IPS-18a (cell line): ENCODE data around the gene PPP2R5A.
"Not testable (repeated sequence)": the region's sequence is repeated elsewhere in the genome, so short reads cannot be mapped to it uniquely, and the experiment has no call there.

Experiments
- H3K27ac ChIP-seq: one replicate; pipeline ENCODE4 v1.5.1; 2013; ENCODE audit warnings: low read length
- H3K27me3 ChIP-seq: one replicate; pipeline ENCODE4 v1.6.1; 2013; ENCODE audit warnings: mild to moderate bottlenecking, low read length; ENCODE audit not compliant: control insufficient read depth, insufficient read depth
- H3K36me3 ChIP-seq: one replicate; pipeline ENCODE4 v1.6.1; 2013; ENCODE audit warnings: low read depth, low read length; ENCODE audit not compliant: control insufficient read depth
- H3K4me1 ChIP-seq: one replicate; pipeline ENCODE4 v1.6.1; 2013; ENCODE audit warnings: low read depth, low read length; ENCODE audit not compliant: control insufficient read depth
- H3K4me3 ChIP-seq: one replicate; pipeline ENCODE4 v1.5.1; 2013; ENCODE audit warnings: low read length
- H3K9ac ChIP-seq: one replicate; pipeline ENCODE4 v1.6.1; 2013; ENCODE audit warnings: mild to moderate bottlenecking, low read length, moderate library complexity
- H3K9me3 ChIP-seq: one replicate; pipeline ENCODE4 v1.6.1; 2013; ENCODE audit warnings: low read depth, low read length; ENCODE audit not compliant: control insufficient read depth

Gene PPP2R5A

DNA sequence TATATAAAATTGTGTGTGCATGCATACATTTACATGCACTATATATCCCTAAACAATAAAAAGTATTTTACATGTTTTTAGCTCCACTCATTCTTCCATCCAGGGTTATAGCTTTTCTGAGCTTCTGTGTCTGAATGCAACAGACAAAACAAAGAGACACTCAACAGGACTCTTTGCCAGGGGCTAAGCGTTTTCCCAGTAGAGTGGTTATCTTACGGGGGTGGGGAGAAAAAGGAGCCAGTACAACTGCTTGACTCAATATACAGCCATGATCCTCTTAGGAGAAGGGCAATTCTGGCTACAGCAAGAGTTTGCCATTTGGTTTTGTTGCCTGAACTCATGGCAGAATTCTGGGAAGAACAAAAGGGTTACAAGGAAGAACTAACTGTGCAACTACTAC lies 14.6 kb upstream of the PPP2R5A start:
- Histone ChIP-seq H3K9ac (no peak overlapping the region), H3K27ac (no peak overlapping the region), H3K27me3 (no peaks in the 10 kb centered on the region), H3K36me3 (no peaks in the 10 kb centered on the region), H3K4me1 (peaks cover 3% of the 10 kb centered on the region), H3K4me3 (no peak overlapping the region), H3K9me3 (no peaks in the 10 kb centered on the region)

DNA sequence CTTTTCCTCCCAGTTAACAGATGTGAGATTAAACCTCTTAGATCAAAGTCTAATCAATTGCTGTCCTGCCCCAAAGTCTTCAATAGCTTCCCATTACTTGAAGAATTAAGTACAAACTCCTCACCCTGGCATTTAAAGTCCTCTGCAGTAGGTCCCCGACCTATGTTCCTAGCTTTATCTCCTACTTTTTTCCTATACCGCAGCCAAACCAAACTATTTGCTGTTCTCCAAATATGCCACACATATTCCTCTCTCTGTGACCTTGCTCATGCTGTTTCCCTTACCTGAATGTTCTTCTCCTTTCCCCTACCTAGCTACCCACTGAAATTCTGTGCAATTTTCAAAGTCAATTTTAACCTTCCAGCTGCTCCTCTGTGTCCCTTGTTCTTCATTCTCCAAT lies 14.0 kb upstream of the PPP2R5A start:
- Histone ChIP-seq H3K4me3 (no peak overlapping the region), H3K27ac (no peak overlapping the region), H3K36me3 (no peaks in the 10 kb centered on the region), H3K4me1 (peaks cover 3% of the 10 kb centered on the region), H3K27me3 (no peaks in the 10 kb centered on the region), H3K9ac (no peak overlapping the region), H3K9me3 (no peaks in the 10 kb centered on the region)

DNA sequence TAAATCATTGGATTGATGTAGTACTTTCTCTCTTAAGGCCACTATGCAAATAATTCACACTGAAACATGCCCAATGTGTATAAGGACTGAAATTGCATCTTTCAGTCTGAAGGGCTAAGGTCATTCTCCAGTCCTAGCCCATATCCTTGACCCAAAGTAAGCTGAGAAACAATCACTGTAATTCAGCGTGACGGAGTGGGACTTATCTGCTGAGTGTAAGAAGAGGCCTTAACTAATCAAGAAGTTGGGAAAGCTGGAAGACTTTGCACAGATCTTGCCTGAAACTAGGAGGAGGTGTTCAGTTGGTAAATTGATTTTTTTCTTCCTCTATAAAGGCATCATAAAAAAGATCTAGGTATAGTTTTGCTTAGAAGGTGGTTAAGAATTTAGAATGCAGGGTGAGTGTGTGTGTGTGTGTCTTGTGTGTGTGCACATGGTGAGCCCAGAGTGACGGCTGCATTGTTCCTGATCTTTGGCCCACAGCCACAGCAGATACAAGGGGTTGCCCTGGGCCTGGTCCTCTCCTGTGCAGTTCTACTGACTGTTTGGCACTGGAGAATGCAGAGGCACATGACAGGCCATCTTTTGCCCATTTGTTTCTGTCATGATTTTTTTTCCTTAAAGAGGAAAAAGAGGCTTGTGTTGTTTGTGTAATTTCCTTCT lies 13.3 kb upstream of the PPP2R5A start:
- Histone ChIP-seq H3K9me3 (no peaks in the 10 kb centered on the region), H3K27ac (no peak overlapping the region), H3K4me3 (no peak overlapping the region), H3K27me3 (no peaks in the 10 kb centered on the region), H3K36me3 (no peaks in the 10 kb centered on the region), H3K9ac (no peak overlapping the region), H3K4me1 (peaks cover 3% of the 10 kb centered on the region)

DNA sequence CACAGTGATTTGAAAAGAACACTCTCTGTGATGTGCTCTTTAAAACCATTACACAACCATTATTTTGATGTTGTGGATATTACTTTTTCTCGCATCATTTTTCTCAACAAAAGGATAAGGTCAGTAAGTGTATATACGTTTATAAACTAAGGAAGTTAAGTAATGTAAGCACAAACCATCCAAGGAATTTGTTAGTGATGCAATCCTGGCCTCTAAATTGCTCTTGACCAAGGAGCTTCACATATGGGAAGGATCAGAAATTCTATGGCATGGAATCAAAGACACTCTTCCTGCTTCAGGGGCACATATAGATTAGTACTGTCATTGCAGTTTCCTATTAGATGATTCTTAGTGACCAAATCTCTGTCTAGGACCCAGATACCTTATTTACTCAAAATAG lies 3.6 kb upstream of the PPP2R5A start:
- Histone ChIP-seq H3K4me3 (no peak overlapping the region), H3K4me1 (peaks cover 5% of the 10 kb centered on the region), H3K27ac (no peak overlapping the region), H3K9me3 (no peaks in the 10 kb centered on the region), H3K27me3 (no peaks in the 10 kb centered on the region), H3K36me3 (no peaks in the 10 kb centered on the region), H3K9ac (no peak overlapping the region)

DNA sequence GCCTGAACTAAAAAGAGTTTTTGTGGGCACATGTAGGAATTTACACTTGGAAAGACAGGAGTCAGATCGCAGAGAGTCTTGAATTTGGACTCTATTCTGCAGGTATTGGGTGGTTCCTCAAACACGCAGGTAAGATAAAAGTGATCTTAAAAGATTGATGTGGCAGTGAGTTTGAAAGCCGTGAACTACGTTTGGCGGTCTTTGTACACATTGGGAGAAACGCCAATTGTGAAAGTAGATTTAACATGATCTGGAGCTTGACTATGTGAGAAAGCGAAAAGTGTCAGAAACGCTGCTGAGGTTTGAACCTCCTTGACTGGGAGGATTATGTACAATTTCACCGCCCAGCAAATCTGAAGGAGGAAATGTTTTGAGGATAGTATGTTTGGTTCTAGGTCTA lies 1.5 kb upstream of the PPP2R5A start:
- Histone ChIP-seq H3K9ac (no peak overlapping the region), H3K27me3 (no peaks in the 10 kb centered on the region), H3K4me1 (peaks cover 14% of the 10 kb centered on the region), H3K4me3 (peak overlapping the region; percentile 94), H3K9me3 (no peaks in the 10 kb centered on the region), H3K36me3 (no peaks in the 10 kb centered on the region), H3K27ac (no peak overlapping the region)

DNA sequence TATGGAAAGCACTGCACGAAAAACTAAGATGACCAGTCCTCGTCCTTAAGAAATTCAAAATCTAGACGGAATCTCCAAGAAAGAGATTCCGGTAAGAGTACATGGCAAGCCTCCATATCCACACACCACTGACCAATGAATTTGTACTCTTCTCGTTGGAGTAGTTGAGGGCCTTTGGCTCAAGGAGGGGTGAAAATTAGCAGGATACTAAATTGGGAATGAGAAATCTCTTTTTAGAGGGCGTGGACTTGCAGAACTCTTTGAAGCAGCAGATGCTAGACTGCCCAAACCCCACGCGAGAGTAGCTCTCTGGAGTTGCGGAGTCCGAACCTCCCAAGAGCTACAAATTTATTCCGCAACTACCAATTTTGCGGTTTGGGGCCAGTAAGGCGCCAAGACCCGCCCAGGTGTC lies 872 bp upstream of the PPP2R5A start:
- no peaks in the 10 kb centered on the region for H3K27me3 ChIP-seq
- H3K4me3 ChIP-seq, result peak overlapping the region; percentile 94
- H3K9me3 ChIP-seq, result no peaks in the 10 kb centered on the region
- H3K4me1 ChIP-seq, result peaks cover 14% of the 10 kb centered on the region
- H3K9ac ChIP-seq, result peak overlapping the region; percentile 60
- no peaks in the 10 kb centered on the region for H3K36me3 ChIP-seq
- no peak overlapping the region for H3K27ac ChIP-seq

DNA sequence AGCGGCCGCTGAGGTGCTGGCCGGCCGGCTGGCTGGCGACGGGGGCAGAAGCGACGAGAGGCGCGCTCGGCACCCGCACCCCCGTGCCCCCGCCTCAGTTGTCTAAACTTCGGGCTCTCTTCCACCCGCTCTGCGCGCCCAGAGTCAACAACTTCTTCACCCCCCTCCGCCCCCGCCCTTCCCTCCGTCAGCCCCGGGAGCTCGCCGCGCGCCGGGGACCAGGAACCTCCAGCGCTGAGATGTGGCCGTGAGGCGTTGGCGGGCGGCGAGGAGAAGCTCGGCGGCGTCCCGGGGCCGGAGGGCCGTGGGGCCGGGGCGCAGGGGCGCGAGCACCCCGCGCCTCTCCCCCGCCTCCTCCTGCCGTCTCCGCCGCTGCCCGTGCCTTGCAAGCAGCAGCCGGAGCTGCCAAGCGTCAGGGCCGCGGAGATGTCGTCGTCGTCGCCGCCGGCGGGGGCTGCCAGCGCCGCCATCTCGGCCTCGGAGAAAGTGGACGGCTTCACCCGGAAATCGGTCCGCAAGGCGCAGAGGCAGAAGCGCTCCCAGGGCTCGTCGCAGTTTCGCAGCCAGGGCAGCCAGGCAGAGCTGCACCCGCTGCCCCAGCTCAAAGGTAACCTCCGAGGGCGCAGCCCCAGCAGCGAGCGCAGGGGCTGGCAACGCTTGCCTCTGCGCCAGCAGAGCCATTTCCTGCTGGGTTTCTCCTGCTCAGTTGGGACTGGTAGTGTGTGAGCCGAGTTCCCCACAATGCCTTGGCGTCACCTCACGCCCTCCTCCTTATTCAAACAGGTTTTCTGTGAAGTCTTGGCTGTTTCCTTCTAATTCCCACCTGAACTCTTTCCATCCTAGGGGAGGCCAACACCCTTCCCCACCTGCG lies 710 bp downstream of the PPP2R5A start:
- Histone ChIP-seq H3K27ac (no peak overlapping the region), H3K27me3 (no peaks in the 10 kb centered on the region), H3K4me1 (peaks cover 18% of the 10 kb centered on the region), H3K9me3 (no peaks in the 10 kb centered on the region), H3K36me3 (no peaks in the 10 kb centered on the region), H3K4me3 (peak overlapping the region; percentile 94), H3K9ac (peak overlapping the region; percentile 60)

DNA sequence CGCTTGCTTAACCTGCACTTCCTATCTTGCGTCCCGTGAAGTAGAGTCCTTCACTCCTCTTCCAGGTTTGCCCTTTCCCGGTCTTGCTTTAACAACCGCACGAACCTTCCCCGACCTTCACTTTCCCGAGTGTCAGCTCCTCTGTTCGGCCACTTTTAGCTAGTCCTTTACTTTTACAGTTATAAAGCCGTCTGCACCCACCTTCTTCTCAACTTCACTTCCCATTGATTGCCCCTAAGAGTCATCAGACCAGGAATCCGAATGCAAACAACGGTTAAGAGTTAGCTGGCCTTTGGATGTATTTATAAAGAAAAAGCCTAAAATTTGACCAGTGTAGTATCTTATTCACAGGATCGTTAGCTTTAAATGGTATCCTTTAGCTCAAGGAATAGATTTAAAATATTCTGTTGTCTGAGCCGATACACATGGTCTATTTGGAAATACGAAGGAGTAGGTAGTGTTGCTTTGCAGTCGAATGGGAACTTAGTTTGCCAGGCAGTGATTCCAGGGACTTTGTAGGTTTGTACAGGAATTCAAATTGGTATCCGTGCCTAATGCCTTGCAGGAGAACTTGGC lies 1.4 kb downstream of the PPP2R5A start:
- H3K4me1 ChIP-seq, result peaks cover 24% of the 10 kb centered on the region
- H3K4me3 ChIP-seq, result peak overlapping the region; percentile 94
- no peaks in the 10 kb centered on the region for H3K27me3 ChIP-seq
- no peaks in the 10 kb centered on the region for H3K9me3 ChIP-seq
- peak overlapping the region; percentile 60 for H3K9ac ChIP-seq
- no peaks in the 10 kb centered on the region for H3K36me3 ChIP-seq
- H3K27ac ChIP-seq, result no peak overlapping the region

DNA sequence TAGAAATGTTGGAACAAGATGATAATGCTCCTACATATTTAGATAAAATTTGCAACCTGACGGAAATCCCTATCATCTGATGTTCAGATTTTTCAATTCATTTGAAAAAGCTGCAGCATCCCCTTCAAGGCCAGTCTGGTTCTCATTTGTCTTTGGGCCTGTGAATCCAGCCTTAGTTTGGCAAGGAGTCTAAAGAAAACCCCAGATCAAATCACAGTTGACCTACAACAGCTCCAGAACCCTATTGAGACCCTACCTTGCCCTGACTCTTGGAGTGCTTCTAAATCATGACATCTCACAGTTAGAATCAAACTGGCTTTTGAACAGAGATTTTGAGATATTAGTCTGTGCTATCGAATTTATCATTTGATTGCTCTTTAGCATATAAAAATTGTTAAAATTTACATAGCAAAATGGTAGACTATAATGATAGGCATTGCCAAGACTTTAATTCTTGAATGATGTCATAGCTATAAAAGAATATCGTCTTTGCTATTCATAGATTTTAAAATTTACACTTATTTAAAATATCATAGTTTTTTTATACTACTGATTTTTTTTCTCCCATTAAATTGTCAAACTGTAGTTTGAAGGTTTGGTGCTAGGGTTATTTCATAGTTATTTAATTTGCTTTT lies 2.2 kb downstream of the PPP2R5A start:
- peak overlapping the region; percentile 94 for H3K4me3 ChIP-seq
- H3K27me3 ChIP-seq, result no peaks in the 10 kb centered on the region
- no peaks in the 10 kb centered on the region for H3K9me3 ChIP-seq
- H3K9ac ChIP-seq, result peak overlapping the region; percentile 60
- peaks cover 27% of the 10 kb centered on the region for H3K4me1 ChIP-seq
- no peak overlapping the region for H3K27ac ChIP-seq
- H3K36me3 ChIP-seq, result no peaks in the 10 kb centered on the region

DNA sequence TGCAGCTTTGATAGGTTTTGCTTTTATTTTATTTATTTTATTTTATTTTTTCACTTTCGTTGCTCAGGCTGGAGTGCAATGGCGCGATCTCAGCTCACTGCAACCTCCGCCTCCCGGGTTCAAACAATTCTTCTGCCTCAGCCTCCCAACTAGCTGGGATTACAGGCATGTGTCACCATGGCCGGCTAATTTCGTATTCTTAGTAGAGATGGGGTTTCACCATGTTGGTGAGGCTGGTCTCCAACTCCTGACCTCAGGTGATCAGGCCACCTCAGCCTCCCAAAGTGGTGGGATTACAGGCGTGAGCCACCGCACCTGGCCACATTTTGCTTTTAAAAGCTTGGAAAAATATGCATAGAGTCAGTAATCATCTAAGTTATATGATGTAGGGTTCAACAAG lies 2.8 kb downstream of the PPP2R5A start:
- not testable (repeated sequence) for H3K4me3 ChIP-seq, H3K27ac ChIP-seq, H3K27me3 ChIP-seq, H3K36me3 ChIP-seq, H3K9ac ChIP-seq, H3K9me3 ChIP-seq
- H3K4me1 ChIP-seq, result peaks cover 27% of the 10 kb centered on the region

DNA sequence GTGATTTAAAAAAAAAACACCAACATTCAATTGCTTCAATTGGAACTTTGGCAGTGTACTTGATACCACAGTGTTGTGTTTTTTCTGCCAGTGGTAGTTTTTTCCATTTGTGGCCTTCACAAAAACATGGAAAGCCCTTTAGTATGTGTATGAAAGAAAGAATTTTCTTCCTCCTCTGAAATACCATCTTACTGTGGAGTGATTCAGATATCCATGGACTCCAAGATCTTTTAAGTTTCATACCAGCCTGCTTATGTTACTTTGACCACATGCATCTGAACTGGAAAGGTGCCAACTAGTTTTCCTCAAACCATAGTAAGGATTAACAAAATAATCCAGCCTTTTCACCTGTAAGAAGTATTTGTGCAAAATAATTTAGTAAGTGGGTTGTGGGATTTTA lies 3.4 kb downstream of the PPP2R5A start:
- peaks cover 26% of the 10 kb centered on the region for H3K4me1 ChIP-seq
- no peaks in the 10 kb centered on the region for H3K36me3 ChIP-seq
- no peak overlapping the region for H3K4me3 ChIP-seq
- no peaks in the 10 kb centered on the region for H3K27me3 ChIP-seq
- H3K9me3 ChIP-seq, result no peaks in the 10 kb centered on the region
- no peak overlapping the region for H3K9ac ChIP-seq
- H3K27ac ChIP-seq, result no peak overlapping the region
